GM21529 (cell line): ENCODE measurements around the gene TMX2.
"Not testable (repeated sequence)": the region's sequence is repeated elsewhere in the genome, so short reads cannot be mapped to it uniquely, and the experiment has no call there.

Experiments used
- ATAC-seq: cut with Tn5 transposase; IDR thresholded peaks from one replicate; pipeline ENCODE4 v1.9.1; 2021; ENCODE audit not compliant: unreplicated experiment

The TMX2 gene

GRCh38 chr11:57711414-57712255 lies 758 bp upstream of the TMX2 start, which contains the start of gene MED19:
Gene MED19, minus strand, starts transcription at chr11:57712215. Its CDS starts 36 bp downstream, at chr11:57712179.
- peak; percentile 42 for ATAC-seq

GRCh38 chr11:57713835-57714234 lies 1.4 kb downstream of the TMX2 start:
- ATAC-seq: no peak

- not testable (repeated sequence) for ATAC-seq
Measured at GRCh38 chr11:57716726-57717125, 4.3 kb downstream of the TMX2 start.

GRCh38 chr11:57727185-57727584 lies 14.8 kb downstream of the TMX2 start:
- no peak for ATAC-seq

- ATAC-seq: no peak
Measured at GRCh38 chr11:57728829-57729228, 16.4 kb downstream of the TMX2 start.

GRCh38 chr11:57729479-57729878 lies 17.1 kb downstream of the TMX2 start:
- peak; percentile 62 for ATAC-seq

GRCh38 chr11:57732661-57733060 lies 20.3 kb downstream of the TMX2 start:
- no peak for ATAC-seq

GRCh38 chr11:57735619-57736298 lies 23.4 kb downstream of the TMX2 start:
- peak; percentile 57 for ATAC-seq

- peak; percentile 91 for ATAC-seq
Measured at GRCh38 chr11:57741132-57742086, 29.0 kb downstream of the TMX2 start, which contains the start of gene SELENOH. Gene SELENOH, plus strand, starts transcription at chr11:57741491. Its CDS starts 105 bp downstream, at chr11:57741596.

GRCh38 chr11:57742087-57742452 lies 29.7 kb downstream of the TMX2 start:
- no peak for ATAC-seq

GRCh38 chr11:57744357-57744756 lies 32.0 kb downstream of the TMX2 start:
- no peak for ATAC-seq

GRCh38 chr11:57745206-57745605 lies 32.8 kb downstream of the TMX2 start:
- no peak for ATAC-seq

- ATAC-seq: no peak
Measured at GRCh38 chr11:57746920-57747319, 34.5 kb downstream of the TMX2 start.

- no peak for ATAC-seq
Measured at GRCh38 chr11:57751176-57751575, 38.8 kb downstream of the TMX2 start.

GRCh38 chr11:57751676-57752253 lies 39.4 kb downstream of the TMX2 start, which contains the start of gene BTBD18:
Gene BTBD18, minus strand, starts transcription at chr11:57751819. Its CDS starts 631 bp downstream, at chr11:57751188.
- ATAC-seq: peak; percentile 58

GRCh38 chr11:57752954-57753353 lies 40.6 kb downstream of the TMX2 start:
- no peak for ATAC-seq

- ATAC-seq: no peak
Measured at GRCh38 chr11:57758174-57758573, 45.8 kb downstream of the TMX2 start.

- peak; percentile 98 for ATAC-seq
Measured at GRCh38 chr11:57761301-57762234, 49.2 kb downstream of the TMX2 start, which contains the start of gene CTNND1. Gene CTNND1, plus strand, starts transcription at chr11:57761802. Its CDS starts 29,677 bp downstream, at chr11:57791479.

- ATAC-seq: no peak
Measured at GRCh38 chr11:57762235-57762861, 50.0 kb downstream of the TMX2 start.
